NCI-H446 treated with DMSO at 0.1 percent for 48 hours (cell line): ENCODE measurements around the gene CEP350.

ENCODE experiments used
- DNase-seq: peaks from one replicate; lab custom pipeline; 2025; lab: John Stamatoyannopoulos, UW

The CEP350 gene

GRCh38 chr1:180065408-180065807, 110.8 kb downstream of the CEP350 start:
- no peak for DNase-seq

GRCh38 chr1:180066150-180066549, 111.5 kb downstream of the CEP350 start:
- no peak for DNase-seq

- no peak for DNase-seq
Measured at GRCh38 chr1:180070286-180070685, 115.7 kb downstream of the CEP350 start.

GRCh38 chr1:180071759-180072158, 117.1 kb downstream of the CEP350 start:
- no peak for DNase-seq

- no peak for DNase-seq
Measured at GRCh38 chr1:180080439-180080838, 125.8 kb downstream of the CEP350 start.

GRCh38 chr1:180081474-180081873, 126.9 kb downstream of the CEP350 start:
- no peak for DNase-seq

- DNase-seq = no peak
Measured at GRCh38 chr1:180083164-180083563, 128.6 kb downstream of the CEP350 start.

GRCh38 chr1:180084867-180085266, 130.3 kb downstream of the CEP350 start:
- DNase-seq = no peak

GRCh38 chr1:180085331-180085730, 130.7 kb downstream of the CEP350 start:
- no peak for DNase-seq

- DNase-seq = no peak
Measured at GRCh38 chr1:180092931-180093650, 138.5 kb downstream of the CEP350 start.

GRCh38 chr1:180094705-180095295, 140.2 kb downstream of the CEP350 start:
- no peak for DNase-seq

GRCh38 chr1:180096584-180097325, 142.1 kb downstream of the CEP350 start:
- no peak for DNase-seq

- no peak for DNase-seq
Measured at GRCh38 chr1:180097326-180097605, 142.7 kb downstream of the CEP350 start.

GRCh38 chr1:180101411-180101810, 146.8 kb downstream of the CEP350 start:
- DNase-seq = no peak

- no peak for DNase-seq
Measured at GRCh38 chr1:180103819-180104218, 149.2 kb downstream of the CEP350 start.

GRCh38 chr1:180112091-180112490, 157.5 kb downstream of the CEP350 start:
- no peak for DNase-seq

- no peak for DNase-seq
Measured at GRCh38 chr1:180112984-180113647, 158.5 kb downstream of the CEP350 start.

GRCh38 chr1:180114396-180114945, 159.9 kb downstream of the CEP350 start:
- no peak for DNase-seq

- no peak for DNase-seq
Measured at GRCh38 chr1:180116964-180117763, 162.6 kb downstream of the CEP350 start.

- DNase-seq = no peak
Measured at GRCh38 chr1:180117764-180118116, 163.1 kb downstream of the CEP350 start.

- no peak for DNase-seq
Measured at GRCh38 chr1:180119837-180120236, 165.2 kb downstream of the CEP350 start.

- no peak for DNase-seq
Measured at GRCh38 chr1:180123463-180123936, 168.9 kb downstream of the CEP350 start.
